HG02763 (cell line): ENCODE data around the gene GCA.

Experiments used
- ATAC-seq: cut with Tn5 transposase; IDR thresholded peaks from one replicate; pipeline ENCODE4 v1.9.1; 2021; ENCODE audit warnings: mild to moderate bottlenecking, moderate library complexity; ENCODE audit not compliant: unreplicated experiment

The GCA gene

GRCh38 chr2:162403884-162404283 is 60.0 kb downstream of the GCA start:
- no peak for ATAC-seq
